Islet of Langerhans (tissue), 1 donor: ENCODE data around the gene SPAG4.

Experiments
- FAIRE-seq: peaks from one replicate; lab custom pipeline; 2011; peaks lifted over from hg19 to GRCh38; lab: Jason Lieb, UNC

Gene SPAG4

GRCh38 chr20:35599776-35600120 is 15.9 kb upstream of the SPAG4 start:
- FAIRE-seq: no peak

- no peak for FAIRE-seq
Observed at GRCh38 chr20:35600176-35600992, 15.2 kb upstream of the SPAG4 start.

DNA sequence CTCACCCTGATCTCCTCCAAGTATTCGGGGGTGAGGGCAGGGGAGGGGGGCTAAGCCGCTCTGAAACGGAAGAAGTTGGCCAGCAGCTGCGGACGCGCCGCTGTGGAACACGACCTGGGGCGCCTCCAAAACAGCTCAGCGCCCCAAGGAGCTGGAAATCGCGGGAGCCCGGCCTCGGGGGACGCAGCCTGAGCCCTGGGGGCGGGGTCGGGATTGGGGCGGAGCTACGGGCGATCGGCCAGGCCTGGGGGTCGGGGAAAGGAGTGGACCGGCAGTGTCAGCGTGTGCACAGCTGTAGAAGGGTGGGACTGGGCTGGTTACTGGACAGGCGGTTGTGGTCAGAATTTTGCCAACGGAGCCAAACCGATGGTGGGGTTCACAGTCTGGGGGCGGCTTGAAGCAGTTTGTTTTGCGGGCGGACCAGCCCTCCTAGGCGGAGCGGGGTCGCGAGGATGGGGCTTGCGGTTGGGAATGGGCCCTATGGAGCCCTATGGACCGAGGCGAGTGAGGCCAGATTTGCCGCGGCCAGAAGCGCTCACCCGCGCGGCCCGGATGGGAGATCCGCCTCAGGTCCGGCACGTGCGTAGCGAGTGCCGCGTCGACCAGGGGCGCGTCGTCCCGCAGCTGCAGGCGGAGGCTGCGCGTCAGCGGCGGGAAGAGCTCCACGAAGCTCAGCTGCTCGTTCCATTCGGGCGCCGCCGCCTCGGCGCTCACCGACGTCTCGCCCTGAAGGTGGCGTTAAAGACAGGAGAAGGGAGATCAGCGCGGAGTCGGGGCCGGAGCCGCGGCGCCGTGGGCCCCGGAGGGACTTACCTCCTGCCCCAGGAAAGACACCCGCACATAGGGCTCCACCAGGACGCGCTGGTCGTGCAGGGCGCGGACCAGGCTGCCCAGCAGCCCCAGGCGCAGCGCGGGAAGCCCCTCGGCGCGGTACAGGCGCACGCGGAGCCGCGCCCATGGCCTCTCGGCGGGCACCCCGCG is 14.3 kb upstream of the SPAG4 start:
- FAIRE-seq: no peak

DNA sequence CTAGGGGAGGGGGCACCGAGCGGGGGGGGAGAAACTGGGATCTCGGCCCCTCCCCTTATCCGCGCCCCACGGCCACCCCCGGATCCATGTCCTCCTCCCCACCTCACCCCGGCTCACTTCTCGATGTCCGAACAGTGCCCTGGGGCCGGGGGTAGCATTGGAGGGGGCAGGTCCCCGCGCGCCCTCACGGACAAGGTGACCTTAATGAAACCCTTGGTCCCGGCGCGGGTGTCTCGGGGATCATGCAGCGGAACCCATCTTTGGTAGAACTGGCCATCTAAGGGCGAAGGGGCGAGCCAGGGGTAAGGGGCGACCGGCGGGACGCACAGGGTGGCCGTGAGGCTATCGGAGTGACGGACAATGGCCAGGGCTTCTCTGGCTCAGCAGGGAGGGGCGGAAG is 13.6 kb upstream of the SPAG4 start:
- FAIRE-seq: no peak

DNA sequence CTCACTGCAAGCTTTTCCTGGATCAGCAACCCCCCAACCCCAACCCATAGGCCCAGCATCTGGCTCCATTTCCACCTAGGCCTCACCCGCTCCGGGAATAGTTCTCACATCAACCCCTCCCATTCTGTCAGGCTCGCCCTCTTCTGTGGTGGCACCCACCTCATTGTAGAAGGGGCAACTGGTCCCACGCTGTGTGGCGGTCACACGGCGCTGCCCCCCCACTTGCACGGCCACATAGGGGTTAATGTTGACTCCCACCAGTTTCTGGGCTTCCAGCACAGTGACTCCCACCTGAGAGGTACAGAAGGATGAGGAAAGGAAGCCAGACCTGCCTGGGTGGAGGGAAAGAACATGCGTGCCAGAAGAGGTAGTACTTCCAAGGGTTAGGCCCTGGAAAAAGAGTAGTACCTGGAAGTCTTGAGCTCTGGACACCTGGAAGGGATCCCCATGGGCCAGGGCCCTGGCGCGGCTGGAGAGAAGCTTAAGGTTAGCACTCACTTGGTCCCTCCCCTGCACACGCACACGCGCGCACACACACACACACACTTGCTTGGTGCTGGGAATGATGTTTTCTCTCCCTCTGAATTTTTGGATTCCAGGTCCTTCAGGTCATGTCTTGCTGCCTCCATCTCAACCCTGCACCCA is 12.7 kb upstream of the SPAG4 start:
- FAIRE-seq: no peak

- FAIRE-seq: no peak
Observed at GRCh38 chr20:35603695-35604448, 11.8 kb upstream of the SPAG4 start.

- no peak for FAIRE-seq
Observed at GRCh38 chr20:35604449-35604747, 11.2 kb upstream of the SPAG4 start.

- no peak for FAIRE-seq
Observed at GRCh38 chr20:35606127-35606526, 9.5 kb upstream of the SPAG4 start.

GRCh38 chr20:35607003-35607735 is 8.5 kb upstream of the SPAG4 start:
- no peak for FAIRE-seq

- no peak for FAIRE-seq
Observed at GRCh38 chr20:35610833-35611427, 4.7 kb upstream of the SPAG4 start.

DNA sequence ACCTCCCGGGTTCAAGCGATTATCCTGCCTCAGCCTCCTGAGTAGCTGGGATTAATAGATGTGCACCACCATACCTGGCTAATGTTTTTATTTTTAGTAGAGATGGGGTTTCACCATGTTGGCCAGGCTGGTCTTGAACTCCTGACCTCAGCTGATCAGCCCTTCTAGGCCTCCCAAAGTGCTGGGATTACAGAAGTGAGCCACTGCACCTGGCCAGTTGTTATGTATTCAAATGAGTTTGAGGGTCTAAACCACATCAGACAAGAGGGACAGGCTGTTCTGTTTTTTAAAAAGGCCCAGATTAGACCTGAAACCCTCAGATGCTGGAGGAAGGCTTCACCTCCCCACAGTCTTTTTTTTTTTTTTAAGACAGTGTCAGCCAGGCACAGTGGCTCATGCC is 4.1 kb upstream of the SPAG4 start:
- no peak for FAIRE-seq

DNA sequence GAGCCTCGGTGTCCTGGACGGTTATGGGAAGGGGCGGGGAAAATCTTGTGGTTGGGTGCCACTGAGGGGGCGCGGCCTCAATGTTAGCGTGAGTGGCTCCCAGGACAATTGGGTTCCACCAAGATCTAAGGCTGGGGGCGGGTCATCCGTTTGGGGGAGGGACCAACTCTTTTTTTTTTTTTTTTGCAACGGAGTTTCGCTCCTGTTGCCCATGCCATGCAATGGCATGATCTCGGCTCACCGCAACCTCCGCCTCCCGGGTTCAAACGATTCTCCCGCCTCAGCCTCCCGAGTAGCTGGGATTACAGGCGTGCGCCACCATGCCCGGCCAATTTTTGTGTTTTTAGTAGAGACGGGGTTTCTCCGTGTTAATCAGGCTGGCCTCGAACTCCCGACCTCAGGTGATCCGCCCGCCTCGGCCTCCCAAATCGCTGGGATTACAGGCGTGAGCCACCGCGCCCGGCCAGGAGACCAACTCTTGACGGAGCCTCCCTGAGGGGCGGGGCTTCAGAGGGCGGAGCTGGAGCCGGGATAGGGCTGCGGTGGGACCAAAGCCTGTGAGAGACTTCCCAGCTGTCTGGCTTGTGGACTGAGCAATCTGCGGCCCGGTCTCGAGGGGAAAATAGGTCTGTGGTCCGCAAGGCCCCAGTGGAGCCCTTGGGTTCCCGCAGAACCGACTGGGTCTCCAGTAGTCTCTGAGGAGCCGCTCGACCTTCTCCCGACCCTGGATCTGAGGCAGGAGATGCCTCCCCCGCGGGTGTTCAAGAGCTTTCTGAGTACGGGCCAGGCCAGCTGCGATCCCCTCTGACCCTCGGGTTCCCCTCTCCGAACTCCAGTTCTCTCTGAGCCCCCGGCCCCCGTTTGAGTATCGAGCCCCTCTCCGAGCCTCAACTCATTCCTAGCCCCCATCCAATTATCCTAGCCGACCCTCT is 1.1 kb downstream of the SPAG4 start:
- FAIRE-seq: no peak

- no peak for FAIRE-seq
Observed at GRCh38 chr20:35617397-35618262, 2.0 kb downstream of the SPAG4 start.

DNA sequence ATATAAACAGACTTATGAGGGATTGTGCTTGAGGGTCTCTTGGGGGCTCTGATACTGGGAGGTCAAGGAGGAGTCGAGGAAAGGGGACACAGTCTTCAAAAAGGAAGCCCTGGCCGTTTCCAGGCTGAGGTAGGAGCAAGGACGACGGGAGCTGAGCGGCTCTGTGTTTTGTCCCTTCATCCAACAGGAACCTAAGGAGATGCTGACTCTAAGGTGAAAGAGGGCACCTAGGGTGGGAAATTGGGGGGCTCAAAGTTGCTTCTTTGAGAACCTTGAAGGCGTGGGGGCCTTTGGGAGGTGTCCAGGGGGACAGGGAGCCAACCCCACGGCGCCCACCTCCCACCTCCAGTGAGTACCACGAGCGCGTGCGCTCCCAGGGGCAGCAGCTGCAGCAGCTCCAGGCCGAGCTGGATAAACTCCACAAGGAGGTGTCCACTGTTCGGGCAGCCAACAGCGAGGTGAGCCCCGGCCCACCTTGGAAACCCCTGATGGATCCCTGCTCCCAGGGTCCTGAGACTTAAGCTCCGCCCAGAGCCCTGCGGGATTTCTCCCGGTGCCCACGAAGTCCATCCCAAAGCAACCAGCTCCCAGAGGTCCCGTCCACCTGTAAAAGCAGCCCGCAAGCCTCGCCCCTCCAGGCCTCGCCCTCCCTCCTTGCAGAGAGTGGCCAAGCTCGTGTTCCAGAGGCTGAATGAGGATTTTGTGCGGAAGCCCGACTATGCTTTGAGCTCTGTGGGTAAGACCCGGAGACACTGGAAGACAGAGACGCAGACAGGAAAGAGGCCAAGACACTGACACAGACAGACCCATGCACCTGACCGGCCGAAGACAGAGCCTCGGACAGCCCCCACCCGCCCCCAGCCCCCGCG is 2.9 kb downstream of the SPAG4 start:
- FAIRE-seq: no peak

DNA sequence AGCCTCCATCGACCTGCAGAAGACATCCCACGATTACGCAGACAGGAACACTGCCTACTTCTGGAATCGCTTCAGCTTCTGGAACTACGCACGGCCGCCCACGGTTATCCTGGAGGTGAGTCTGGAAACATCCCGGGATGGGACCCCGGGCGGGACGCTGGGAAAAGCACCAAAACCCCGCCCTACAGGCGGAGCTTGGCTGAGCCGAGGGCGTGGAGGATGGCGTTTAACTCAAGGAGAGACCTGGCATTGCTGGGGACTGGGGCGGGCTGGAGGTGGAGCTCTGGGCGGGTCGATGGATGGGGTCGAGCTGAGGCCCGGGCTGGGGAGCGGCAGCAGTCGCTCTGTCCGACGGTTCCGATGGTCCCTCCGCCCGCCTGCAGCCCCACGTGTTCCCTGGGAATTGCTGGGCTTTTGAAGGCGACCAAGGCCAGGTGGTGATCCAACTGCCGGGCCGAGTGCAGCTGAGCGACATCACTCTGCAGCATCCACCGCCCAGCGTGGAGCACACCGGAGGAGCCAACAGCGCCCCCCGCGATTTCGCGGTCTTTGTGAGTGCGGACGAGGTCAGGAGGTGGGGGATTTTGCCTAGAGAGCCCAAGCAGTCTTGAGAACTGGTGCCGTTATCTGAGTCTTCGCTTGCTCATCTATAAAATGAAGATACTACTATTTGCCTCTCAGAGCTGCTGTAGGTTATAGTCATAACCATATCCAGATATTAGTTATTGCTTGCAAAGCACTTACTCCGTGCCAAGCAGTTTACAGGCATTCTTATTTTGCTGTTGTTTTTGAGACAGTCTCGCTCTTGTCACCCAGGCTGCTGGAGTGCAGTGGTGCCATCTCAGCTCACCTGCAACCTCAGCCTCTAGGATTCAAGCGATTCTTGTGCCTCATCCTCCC is 3.8 kb downstream of the SPAG4 start:
- FAIRE-seq: no peak

DNA sequence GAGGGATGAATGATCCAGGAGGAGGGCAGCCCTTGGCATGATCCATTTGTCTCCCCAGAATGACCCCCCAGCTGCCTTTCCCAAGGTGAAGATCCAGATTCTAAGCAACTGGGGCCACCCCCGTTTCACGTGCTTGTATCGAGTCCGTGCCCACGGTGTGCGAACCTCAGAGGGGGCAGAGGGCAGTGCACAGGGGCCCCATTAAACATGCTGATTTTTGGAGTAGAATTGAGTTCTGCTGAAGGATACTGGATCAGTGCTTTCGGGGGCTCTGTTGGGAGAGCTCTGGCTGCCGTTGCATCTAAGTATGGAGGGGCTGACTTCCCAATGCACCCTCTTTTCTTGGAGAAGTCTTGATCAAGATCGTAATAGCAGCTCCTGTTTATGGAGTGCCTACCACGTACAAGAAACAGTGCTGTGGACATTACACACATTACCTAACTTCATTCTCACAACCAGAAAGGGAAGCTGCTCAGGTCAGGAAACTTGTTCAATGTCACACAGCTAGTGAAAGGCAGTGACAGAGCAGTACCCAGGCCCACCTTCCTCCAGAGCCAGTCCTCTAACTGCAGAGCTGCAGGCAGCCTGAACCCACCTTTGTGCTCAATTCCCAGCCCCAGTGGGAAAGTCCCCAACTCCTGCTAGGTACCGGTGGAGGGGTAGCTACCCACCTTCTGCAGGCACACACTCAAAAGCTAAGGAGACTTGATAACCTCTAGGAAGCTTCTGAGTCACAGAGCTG is 5.4 kb downstream of the SPAG4 start:
- no peak for FAIRE-seq
